GM21360 (cell line): ENCODE measurements around the gene MFSD1.
"Not testable (repeated sequence)": the region's sequence is repeated elsewhere in the genome, so short reads cannot be mapped to it uniquely, and the experiment has no call there.

ENCODE experiments used
- ATAC-seq: cut with Tn5 transposase; IDR thresholded peaks from one replicate; pipeline ENCODE4 v1.9.1; 2021; ENCODE audit warnings: mild to moderate bottlenecking, moderate library complexity; ENCODE audit not compliant: unreplicated experiment

The MFSD1 gene

GRCh38 chr3:158775426-158776410 lies 26.1 kb upstream of the MFSD1 start:
- ATAC-seq, result no peak

DNA sequence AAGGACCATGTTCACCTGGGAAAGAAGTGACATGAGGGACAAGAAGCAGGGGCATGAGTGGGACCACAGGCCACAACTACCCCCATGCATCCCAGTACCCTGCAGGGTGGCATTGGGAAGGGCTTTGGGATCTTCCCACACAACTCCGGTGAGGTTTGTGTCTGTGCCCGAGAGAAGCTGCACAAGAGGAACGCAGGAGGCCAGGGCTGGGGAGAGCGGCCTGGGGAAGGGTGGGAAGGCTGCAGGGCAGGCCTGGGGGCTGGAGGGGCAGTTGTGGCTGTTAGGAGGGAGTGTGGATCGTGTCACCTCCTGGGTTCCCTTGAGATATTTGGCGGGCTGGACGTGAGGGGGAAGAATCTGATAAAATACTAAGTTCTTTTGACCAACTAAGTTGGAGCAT lies 25.3 kb upstream of the MFSD1 start:
- no peak for ATAC-seq

DNA sequence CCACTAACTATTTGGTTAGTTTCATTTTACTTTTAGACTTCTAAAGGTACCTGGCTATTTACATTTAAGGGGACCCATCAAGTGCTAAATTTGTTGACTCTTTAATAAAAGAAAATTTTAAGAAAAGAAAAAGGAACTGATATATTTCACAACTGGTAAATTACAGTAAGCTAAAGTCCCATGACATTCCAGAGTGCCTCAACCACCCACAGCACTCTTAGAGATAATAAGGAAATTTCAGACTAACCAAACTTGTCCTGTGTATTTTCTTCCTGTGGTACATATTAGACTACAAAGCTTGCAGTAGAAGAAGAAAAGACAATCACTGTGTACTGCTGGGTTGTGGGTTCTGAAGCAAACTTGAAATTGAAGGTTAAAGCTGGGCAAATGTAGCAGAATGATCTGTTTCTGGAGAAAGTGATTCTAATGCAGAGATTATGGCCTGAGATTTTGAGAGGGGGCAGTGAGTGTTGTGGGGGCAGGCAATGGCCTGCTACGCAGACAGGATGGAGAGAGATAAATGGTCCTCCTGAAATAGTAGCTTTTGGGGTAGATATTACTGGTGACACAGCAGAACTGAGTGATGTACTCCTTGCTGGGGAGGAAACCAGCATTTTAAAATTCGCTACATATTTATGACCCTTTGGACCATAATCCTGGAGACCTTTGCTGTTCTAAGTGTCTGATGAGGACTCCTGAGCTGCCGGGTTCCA lies 24.5 kb upstream of the MFSD1 start:
- no peak for ATAC-seq

GRCh38 chr3:158780766-158781165 lies 21.1 kb upstream of the MFSD1 start:
- no peak for ATAC-seq

- ATAC-seq, result no peak
These were observed 20.7 kb upstream of the MFSD1 start for GRCh38 chr3:158781191-158781590.

GRCh38 chr3:158781849-158782248 lies 20.0 kb upstream of the MFSD1 start:
- no peak for ATAC-seq

DNA sequence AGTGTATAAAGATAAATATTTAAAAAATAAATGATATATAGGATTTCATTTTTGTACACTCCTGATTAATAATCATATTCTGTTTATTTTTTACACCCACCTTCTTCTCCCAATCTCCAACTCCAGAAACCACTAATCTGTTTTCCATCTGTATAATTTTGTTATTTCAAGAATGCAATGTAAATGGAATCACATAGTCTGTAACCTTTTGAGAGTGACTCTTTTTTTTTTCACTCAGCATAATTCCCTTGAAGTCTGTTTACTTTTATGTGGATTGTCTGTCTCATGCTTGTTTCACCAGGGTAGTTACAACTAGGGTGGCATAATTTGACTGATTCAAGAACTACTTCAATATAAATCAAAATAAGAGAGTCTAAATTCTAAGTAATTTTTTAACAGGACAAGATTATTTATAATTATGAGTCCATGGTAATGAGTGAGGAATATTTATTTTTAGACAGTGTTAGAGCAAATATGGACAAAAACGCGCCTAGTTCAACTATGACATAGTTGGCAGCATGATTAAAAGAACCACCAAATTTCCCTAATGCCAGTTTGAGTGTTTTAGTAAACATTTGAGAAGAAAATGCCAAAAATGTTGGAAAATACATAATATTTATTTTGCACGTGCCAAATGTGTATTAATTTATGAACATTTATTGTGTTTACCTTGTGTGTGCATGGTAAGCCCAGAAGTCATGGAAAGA lies 19.4 kb upstream of the MFSD1 start:
- no peak for ATAC-seq

DNA sequence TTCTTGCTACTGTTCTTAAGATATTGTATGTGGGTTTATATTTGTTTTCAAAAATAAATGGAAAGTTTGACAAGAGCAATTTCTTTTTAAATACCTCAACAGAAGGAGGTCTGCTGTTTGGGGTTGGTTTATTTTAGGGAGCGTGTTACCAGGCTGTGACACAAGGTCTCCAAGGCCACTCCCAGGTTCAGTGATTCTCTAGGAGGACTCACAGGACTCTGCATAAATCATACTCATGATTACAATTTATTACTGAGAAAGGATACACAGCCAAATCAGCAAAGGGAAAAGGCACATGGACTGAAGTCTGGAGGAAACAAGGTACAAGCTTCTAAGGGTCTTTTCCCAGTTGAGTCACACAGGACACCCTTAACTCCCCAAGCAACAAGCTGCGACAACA lies 18.8 kb upstream of the MFSD1 start:
- ATAC-seq, result no peak

DNA sequence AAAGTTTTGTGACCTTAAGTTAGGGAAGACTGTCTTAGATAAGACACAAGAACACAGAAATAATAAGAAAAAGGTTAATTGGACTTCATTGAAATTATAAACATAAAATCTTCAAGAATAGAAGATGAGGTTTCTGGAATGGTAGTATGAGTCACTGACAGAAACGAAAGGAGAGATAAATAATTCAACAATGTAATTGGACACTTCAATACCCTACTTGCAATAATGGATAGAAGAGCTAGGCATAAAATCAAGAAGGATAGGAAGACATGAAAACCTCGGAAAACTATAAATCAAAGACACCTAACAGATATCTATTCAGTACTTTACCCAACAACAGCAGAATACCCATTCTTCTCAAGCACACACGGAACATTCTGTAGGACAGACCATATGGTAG lies 15.9 kb upstream of the MFSD1 start:
- no peak for ATAC-seq

DNA sequence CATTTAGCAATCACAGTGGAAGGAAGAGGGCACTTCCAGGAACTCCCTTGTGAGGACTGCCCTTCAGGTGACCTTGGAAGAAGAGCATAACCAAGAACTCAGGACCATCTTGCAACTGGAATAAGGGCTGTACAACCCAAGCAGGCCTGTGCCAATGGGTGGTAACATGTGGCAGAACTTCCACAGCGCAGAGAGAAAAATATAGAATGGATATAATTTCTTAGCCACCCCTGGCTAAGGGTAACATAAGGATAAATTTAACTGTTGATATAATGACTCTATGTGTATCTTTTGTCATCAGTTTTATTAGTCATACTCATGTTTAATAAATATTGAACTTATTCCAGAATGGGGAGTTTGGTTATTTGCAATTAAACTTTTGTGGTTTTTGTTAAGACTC lies 13.4 kb upstream of the MFSD1 start:
- ATAC-seq, result no peak

DNA sequence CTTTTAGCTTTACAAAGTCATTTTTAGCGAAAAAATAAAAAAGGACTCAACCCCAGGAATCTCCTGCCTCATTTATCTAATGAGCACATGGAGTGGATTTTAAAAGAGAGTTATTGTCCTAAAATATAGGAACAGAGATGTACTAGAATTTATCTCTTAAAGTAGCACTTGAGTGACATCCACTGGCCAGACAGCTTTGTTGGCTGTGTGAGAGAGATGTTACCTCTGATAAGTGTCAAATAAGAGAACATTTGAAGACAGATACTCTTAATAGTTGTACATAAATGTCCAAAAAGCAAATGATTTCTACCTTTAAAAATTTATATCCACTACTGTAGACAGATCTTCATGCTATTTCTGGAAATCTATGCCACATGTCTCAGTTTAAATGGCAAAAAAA lies 12.3 kb upstream of the MFSD1 start:
- peak; percentile 42 for ATAC-seq

DNA sequence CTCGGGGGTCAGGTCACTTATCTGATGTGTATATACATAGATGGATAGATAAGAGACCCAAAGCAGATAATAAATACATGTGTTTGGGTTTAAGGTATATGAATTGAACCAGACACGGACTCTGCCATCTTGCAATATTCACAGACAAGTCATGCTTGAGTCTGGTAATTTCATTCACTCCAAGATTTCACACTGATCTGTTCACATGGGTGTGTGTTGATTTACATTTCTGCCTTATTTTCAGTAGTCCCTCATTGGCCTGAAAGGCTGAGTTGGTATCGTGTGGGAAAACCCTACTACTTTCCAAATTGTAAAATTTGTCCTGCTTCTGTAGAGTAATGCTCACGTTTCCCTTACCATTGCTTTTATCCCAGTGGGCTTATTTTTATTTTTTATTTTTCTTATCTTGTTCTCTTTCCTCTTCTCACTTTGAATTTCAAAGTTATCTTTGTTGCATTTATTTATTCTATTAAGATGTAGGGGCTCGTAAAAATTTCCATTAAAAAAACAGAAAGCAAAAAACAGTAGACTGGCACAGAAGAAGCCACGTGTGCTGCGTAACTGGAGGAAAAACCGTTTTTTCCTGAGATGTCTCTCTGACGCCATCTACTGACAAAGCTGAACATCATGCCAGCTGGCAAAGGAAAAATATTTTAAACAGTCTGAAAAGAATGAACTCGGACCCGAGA lies 10.8 kb upstream of the MFSD1 start:
- peak; percentile 87 for ATAC-seq

DNA sequence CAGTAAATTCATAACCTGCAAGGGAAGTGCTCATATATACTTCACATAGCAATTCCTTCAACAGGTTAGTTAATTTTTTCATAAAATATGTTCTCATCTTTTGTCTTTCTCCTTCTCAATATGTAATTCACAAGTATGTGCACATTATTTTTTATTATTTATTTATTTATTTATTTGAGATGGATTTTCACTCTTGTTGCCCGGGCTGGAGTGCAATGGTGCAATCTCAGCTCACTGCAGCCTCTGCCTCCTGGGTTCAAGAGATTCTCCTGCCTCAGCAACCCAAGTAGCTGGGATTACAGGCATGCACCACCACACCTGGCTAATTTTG lies 10.3 kb upstream of the MFSD1 start:
- ATAC-seq, result not testable (repeated sequence)

DNA sequence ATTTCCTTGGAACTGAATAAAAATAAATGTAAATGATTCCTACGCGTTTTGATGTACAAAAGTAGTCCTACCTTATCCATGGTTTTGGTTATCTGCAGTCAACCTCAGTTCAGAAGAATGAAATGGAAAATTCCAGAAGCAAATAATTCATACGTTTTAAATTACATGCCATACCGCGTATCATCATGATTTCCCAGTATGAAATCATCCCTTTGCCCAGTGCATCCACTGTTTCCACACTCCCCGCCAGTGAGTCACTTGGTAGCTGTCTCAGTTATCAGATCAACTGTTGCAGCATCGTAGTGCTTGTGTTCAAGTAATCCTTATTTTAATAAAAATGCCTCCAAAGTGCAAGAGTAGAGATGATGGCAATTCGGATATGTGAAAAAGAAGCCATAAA lies 9.1 kb upstream of the MFSD1 start:
- ATAC-seq, result no peak

DNA sequence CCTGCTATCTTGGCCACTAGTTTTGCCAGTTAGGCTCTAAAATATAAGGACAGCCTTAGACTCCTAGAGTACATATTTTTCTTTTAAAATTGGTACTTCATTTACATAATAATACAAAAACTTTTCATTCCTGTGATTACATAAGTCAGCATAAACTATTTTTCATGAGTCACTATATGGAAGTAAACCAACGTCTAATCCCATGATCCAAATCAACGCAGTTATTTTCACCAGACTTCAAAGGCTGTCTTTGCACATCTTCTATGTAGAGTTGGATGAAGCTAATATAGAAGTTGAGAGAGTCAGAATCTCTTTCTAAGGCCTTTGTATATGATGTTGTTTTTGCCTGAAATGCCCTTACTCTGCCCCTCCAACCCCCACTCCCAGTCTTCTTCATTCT lies 7.6 kb upstream of the MFSD1 start:
- no peak for ATAC-seq

DNA sequence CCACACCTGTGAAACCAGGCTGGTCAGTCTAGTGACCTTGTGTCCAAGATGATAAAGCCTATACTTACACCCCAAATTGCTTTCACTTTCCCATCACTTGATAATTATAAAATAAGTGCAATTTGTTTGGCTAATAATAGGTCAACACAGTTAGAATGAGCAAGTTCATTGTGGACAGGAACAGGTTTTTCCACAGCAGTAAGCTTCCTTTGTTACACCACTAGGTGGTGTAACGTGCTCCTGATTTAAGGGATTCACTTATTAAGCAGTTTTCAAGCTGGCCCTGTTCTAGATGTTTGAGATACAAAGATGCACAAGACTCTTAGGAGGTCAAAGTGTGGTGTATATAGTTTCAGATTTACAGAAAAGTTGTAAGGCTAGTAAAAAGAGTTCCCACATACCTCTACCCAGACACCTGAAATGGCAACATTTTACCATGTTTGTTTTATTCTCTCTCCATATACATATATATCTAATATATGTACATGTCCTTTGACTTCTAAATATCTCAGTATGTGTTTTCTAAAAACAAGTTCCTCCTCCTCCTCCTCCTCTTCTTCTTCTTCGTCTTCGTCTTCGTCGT lies 6.8 kb upstream of the MFSD1 start:
- ATAC-seq, result peak; percentile 63

- ATAC-seq, result no peak
These were observed 653 bp upstream of the MFSD1 start for GRCh38 chr3:158801201-158801600.

DNA sequence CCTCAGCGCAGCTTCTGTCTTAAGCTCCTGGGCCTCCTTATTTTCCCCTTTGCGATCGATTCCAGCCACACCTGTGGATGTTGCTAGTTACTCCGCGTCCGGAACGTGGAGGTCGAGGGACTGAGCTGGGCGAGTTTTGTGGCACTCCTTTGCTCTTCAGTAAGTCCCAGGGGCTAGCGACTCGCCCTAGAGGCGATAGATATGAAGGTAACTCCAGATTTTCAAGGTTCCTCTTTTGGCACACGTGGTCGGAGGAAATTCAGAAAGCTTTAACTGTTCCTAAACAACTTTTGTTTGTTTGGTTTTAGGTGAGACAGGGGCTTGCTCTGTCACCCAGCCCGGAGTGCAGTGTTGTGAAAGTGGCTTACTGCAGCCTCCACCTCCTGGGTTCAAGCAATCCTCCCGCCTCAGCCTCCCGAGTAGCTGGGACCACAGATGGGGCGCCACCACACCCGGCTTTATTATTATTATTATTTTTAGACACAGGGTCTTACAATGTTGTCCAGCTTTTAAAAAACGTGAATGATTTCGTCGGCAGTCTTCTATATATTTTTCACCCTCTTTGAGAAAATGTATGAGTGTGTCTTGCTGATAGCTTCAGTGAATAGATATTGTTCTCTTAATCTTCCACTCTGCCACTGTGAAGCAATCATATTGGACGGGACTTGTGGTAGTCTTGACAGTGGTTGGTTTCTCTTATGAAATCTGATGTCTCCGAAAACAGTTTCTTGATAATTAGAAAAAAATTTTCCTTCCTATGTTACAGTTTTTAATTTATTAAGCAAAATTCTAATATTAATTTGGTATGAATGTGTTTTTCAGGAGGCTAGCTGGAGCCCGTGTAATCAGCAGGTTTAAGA lies 785 bp downstream of the MFSD1 start:
- peak; percentile 40 for ATAC-seq

DNA sequence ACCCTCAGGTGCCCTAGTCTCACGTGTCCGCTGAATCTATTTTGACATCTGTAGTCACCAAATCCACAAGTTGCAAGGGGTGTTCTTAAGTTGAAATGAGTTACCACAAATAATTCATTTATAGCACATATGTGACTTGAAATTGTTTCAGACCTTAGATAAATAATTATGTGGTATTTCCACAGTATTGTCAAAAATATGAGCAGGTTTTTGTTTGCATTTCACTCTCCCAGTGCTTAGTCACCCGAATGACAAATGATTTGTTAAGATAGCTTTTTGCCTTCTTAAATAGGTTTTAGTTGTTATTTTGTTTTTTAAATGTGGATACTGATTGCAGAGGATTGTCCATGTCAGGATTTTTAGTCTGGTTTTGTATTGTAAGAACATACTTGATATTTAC lies 2.6 kb downstream of the MFSD1 start:
- no peak for ATAC-seq

DNA sequence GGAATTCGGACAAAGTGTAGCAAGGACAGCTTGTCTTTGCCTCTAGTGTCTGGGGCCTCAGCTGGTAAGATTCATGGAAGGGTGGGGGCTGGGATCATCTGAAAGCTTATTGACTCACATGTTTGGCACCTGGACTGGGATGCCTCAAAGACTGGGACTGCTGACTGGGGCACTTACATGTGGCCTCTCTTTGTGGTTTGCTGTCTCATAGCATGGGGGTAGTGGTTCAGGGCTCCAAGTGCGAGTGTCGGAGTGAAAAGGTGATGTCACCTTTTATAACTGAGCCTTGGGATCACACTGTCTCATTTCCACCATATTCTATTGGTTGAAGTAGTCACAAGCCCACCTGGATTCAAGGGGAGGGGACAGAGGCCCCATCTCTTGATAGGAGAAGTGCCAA lies 6.8 kb downstream of the MFSD1 start:
- no peak for ATAC-seq
